ENCODE data around the gene HFM1.

GRCh38 chr1:91439016-91439415 lies 34.4 kb upstream of the HFM1 start:
- TF ChIP-seq CTCF (IDR thresholded peaks at IDR 0.05) (no peak), POLR2A (IDR thresholded peaks at IDR 0.05) (no peak)
